ENCODE data around the gene PRR7.

- TF ChIP-seq YY1 (IDR thresholded peaks at IDR 0.05) (no peak), ATF3 (IDR thresholded peaks at IDR 0.05) (no peak), CTCF (IDR thresholded peaks at IDR 0.05; ENCODE audit: low read depth, low read length, missing input control) (no peak)
Measured at GRCh38 chr5:177432143-177432838, 14.3 kb upstream of the PRR7 start.

Measured in liver (tissue), 3 donors.